OCI-LY1 (cell line): Measurements from ENCODE around the gene CASQ1.

Source experiments
- EZH2 ChIP-seq: fragments of 200-600 bp; sonication (generic), shearing (Covaris generic); IDR thresholded peaks from 2 replicates; pipeline ENCODE4 v1.8.0; 2017; ENCODE audit warnings: borderline replicate concordance, mixed run types, mild to moderate bottlenecking, antibody characterized with exemption, low read length, moderate library complexity, mixed read lengths
- TF ChIP-seq, protein P1 (sequence below): fragments of 200-600 bp; sonication (generic), shearing (Covaris generic); IDR thresholded peaks from 2 replicates; pipeline ENCODE4 v1.5.1; 2017; ENCODE audit warnings: mild to moderate bottlenecking, antibody characterized with exemption, low read length, moderate library complexity, mixed read lengths

DNA sequence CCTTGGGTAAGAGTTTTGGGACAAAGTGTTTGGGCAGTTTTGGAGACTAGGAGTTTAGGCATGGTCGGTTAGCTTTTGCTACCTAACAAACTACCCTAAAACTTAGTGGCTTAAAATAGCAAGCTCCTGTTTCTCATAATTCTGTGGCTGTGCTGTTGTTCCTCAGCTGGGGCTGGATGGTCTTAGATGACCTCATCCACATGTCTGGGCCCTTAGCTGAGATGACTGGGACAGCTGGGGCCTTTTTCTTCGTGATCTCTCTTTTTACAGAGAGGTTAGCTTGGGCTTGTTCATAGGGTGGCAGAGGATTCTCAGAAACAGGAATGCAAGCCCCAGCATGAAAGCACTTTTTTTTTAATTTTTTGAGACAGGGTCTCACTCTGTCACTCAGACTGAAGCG lies 32.3 kb upstream of the CASQ1 start:
- TF ChIP-seq, protein P1, sequence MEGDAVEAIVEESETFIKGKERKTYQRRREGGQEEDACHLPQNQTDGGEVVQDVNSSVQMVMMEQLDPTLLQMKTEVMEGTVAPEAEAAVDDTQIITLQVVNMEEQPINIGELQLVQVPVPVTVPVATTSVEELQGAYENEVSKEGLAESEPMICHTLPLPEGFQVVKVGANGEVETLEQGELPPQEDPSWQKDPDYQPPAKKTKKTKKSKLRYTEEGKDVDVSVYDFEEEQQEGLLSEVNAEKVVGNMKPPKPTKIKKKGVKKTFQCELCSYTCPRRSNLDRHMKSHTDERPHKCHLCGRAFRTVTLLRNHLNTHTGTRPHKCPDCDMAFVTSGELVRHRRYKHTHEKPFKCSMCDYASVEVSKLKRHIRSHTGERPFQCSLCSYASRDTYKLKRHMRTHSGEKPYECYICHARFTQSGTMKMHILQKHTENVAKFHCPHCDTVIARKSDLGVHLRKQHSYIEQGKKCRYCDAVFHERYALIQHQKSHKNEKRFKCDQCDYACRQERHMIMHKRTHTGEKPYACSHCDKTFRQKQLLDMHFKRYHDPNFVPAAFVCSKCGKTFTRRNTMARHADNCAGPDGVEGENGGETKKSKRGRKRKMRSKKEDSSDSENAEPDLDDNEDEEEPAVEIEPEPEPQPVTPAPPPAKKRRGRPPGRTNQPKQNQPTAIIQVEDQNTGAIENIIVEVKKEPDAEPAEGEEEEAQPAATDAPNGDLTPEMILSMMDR: no peak
- TF ChIP-seq EZH2: no peak
